ENCODE results near the gene SPPL2A.

GRCh38 chr15:50697109-50697797, 68.3 kb downstream of the SPPL2A start:
- no peak for TF ChIP-seq GATA2 (IDR thresholded peaks at IDR 0.05; ENCODE audit: low read depth, low read length)
- no peak for TF ChIP-seq GATA3 (IDR thresholded peaks at IDR 0.05; ENCODE audit: low read depth, low read length)

Measured in SH-SY5Y (cell line).